HUES6 (cell line): Measurements from ENCODE around the gene TESK1.

Experiments used
- H3K27ac ChIP-seq: 2 replicates; pipeline ENCODE4 v1.7.0; 2013; ENCODE audit warnings: low read depth, mild to moderate bottlenecking, low read length, inconsistent platforms
- H3K27me3 ChIP-seq: 2 replicates; pipeline ENCODE4 v1.6.1; 2013; ENCODE audit warnings: low read length; ENCODE audit not compliant: control insufficient read depth, insufficient read depth
- H3K36me3 ChIP-seq: 2 replicates; pipeline ENCODE4 v1.6.1; 2013; ENCODE audit warnings: low read length; ENCODE audit not compliant: control insufficient read depth, insufficient read depth
- H3K4me1 ChIP-seq: 2 replicates; pipeline ENCODE4 v1.6.1; 2013; ENCODE audit warnings: low read length; ENCODE audit not compliant: control insufficient read depth, insufficient read depth
- H3K4me3 ChIP-seq: 2 replicates; pipeline ENCODE4 v1.5.1; 2013; ENCODE audit warnings: low read depth, low read length
- H3K9ac ChIP-seq: one replicate; pipeline ENCODE4 v1.6.1; 2013; ENCODE audit warnings: mild to moderate bottlenecking, low read length
- H3K9me3 ChIP-seq: 2 replicates; pipeline ENCODE4 v1.6.1; 2013; ENCODE audit warnings: low read depth, low read length; ENCODE audit not compliant: control insufficient read depth, insufficient read depth

Gene TESK1, protein sequence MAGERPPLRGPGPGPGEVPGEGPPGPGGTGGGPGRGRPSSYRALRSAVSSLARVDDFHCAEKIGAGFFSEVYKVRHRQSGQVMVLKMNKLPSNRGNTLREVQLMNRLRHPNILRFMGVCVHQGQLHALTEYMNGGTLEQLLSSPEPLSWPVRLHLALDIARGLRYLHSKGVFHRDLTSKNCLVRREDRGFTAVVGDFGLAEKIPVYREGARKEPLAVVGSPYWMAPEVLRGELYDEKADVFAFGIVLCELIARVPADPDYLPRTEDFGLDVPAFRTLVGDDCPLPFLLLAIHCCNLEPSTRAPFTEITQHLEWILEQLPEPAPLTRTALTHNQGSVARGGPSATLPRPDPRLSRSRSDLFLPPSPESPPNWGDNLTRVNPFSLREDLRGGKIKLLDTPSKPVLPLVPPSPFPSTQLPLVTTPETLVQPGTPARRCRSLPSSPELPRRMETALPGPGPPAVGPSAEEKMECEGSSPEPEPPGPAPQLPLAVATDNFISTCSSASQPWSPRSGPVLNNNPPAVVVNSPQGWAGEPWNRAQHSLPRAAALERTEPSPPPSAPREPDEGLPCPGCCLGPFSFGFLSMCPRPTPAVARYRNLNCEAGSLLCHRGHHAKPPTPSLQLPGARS

GRCh38 chr9:35604578-35605350 is at the start of gene TESK1:
Gene TESK1 (plus strand): TSS chr9:35605262. CDS start chr9:35605620, 358 bp downstream.
- no peaks in the 10 kb centered on the region for H3K27me3 ChIP-seq
- H3K36me3 ChIP-seq: peaks cover 21% of the 10 kb centered on the region
- H3K4me1 ChIP-seq: peaks cover 15% of the 10 kb centered on the region
- H3K9ac ChIP-seq: peak within 1 kb of the TSS; percentile 51
- H3K9me3 ChIP-seq: no peaks in the 10 kb centered on the region
- H3K4me3 ChIP-seq: peak within 1 kb of the TSS; percentile 77
- no peak within 1 kb of the TSS for H3K27ac ChIP-seq

DNA sequence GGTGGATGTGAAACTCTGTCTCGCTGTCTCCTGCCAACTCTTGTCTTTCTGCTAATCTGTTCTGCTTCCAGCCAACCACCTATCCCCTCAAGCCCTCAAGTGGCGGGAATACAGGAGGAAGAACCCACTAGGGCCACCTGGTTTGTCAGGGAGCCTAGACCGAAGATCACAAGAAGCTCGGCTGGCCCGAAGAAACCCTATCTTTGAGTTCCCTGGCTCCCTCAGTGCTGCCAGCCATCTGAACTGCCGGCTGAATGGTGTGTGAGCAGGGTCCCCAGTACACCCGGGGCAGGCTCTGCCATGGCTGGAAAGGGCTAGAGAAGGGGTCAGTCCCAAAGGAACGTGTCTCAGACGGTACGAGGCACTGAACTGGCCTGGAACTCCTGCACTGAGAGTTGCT is 49.2 kb upstream of the TESK1 start:
- H3K27me3 ChIP-seq: no peaks in the 10 kb centered on the region
- no peaks in the 10 kb centered on the region for H3K9me3 ChIP-seq
- H3K4me1 ChIP-seq: peaks cover 3% of the 10 kb centered on the region
- no peak overlapping the region for H3K27ac ChIP-seq
- no peak overlapping the region for H3K4me3 ChIP-seq
- no peak overlapping the region for H3K9ac ChIP-seq
- H3K36me3 ChIP-seq: peaks cover 9% of the 10 kb centered on the region; the same call in 1 of the 2 replicates

DNA sequence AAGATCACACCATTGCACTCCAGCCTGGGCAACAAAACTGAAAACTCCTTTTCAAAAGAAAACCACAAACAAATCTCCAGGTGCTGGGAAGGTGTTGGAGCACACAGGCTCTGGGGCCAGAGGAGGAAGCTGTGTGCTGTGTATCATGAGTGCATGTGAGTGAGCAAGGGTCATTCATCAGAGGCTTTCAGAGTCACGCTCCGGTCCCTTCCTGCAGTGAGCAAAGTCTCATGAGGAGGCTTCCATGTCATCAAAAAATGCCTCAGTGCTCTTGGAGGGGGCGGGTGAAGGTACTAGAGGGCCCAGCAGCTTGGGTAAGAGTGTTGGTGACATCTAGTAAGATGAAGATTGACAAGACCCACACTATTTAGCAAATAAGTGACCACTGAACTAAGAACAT is 48.3 kb upstream of the TESK1 start:
- peaks cover 3% of the 10 kb centered on the region for H3K4me1 ChIP-seq

GRCh38 chr9:35557320-35557719 is 47.7 kb upstream of the TESK1 start:
- no peak overlapping the region for H3K4me3 ChIP-seq
- H3K27me3 ChIP-seq: no peaks in the 10 kb centered on the region
- peaks cover 14% of the 10 kb centered on the region; the same call in 1 of the 2 replicates for H3K36me3 ChIP-seq
- no peak overlapping the region for H3K27ac ChIP-seq
- no peaks in the 10 kb centered on the region for H3K9me3 ChIP-seq
- no peak overlapping the region for H3K9ac ChIP-seq
- H3K4me1 ChIP-seq: peaks cover 3% of the 10 kb centered on the region

More for the DNA sequence above, 48.3 kb upstream of the TESK1 start:
- no peaks in the 10 kb centered on the region for H3K27me3 ChIP-seq
- H3K4me3 ChIP-seq: no peak overlapping the region
- H3K9me3 ChIP-seq: no peaks in the 10 kb centered on the region
- H3K9ac ChIP-seq: no peak overlapping the region
- no peak overlapping the region for H3K27ac ChIP-seq
- H3K36me3 ChIP-seq: peaks cover 14% of the 10 kb centered on the region; the same call in 1 of the 2 replicates

- H3K9me3 ChIP-seq: no peaks in the 10 kb centered on the region
- H3K9ac ChIP-seq: no peak overlapping the region
- no peak overlapping the region for H3K4me3 ChIP-seq
- peaks cover 17% of the 10 kb centered on the region; the same call in 1 of the 2 replicates for H3K36me3 ChIP-seq
- no peak overlapping the region for H3K27ac ChIP-seq
- peaks cover 3% of the 10 kb centered on the region for H3K4me1 ChIP-seq
- no peaks in the 10 kb centered on the region for H3K27me3 ChIP-seq
Measured at GRCh38 chr9:35558185-35558584, 46.9 kb upstream of the TESK1 start.

- Histone ChIP-seq H3K27ac (no peak overlapping the region), H3K4me3 (no peak overlapping the region), H3K4me1 (peaks cover 7% of the 10 kb centered on the region; the same call in 1 of the 2 replicates), H3K36me3 (peaks cover 17% of the 10 kb centered on the region; the same call in 1 of the 2 replicates), H3K27me3 (no peaks in the 10 kb centered on the region), H3K9ac (no peak overlapping the region), H3K9me3 (no peaks in the 10 kb centered on the region)
Measured at GRCh38 chr9:35559792-35560530, 45.1 kb upstream of the TESK1 start.

DNA sequence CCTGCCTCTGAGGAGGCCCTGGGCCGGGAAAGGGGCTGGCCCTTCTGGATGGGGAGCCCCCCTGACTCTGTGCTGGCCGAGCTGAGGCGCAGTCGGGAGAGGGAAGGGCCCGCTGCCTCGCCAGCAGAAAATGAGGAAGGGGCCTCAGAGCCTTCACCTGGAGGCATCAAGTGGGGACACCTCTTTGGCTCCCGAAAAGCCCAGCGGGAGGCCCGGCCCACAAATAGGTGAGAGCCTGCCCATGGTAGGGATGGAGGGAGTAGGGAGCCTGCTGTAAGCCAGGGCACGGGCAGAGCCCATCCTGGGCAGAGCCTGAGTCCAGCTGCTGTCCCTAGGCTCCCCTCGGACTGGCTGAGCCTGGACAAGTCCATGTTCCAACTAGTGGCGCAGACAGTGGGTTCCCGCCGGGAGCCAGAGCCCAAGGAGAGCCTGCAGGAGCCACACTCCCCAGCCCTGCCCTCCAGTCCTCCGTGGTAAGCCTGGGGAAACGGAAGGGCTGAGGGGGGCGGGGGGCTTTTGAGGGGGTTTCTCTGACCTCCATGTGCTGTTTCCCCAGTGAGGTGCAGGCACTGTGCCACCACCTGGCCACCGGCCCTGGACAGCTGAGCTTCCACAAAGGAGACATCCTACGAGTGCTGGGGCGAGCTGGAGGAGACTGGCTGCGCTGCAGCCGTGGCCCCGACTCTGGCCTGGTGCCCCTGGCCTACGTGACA is 44.3 kb upstream of the TESK1 start:
- Histone ChIP-seq H3K27ac (no peak overlapping the region), H3K27me3 (no peaks in the 10 kb centered on the region), H3K9me3 (no peaks in the 10 kb centered on the region), H3K4me1 (peaks cover 7% of the 10 kb centered on the region; the same call in 1 of the 2 replicates), H3K9ac (no peak overlapping the region), H3K4me3 (no peak overlapping the region), H3K36me3 (peaks cover 10% of the 10 kb centered on the region; the same call in 1 of the 2 replicates)

DNA sequence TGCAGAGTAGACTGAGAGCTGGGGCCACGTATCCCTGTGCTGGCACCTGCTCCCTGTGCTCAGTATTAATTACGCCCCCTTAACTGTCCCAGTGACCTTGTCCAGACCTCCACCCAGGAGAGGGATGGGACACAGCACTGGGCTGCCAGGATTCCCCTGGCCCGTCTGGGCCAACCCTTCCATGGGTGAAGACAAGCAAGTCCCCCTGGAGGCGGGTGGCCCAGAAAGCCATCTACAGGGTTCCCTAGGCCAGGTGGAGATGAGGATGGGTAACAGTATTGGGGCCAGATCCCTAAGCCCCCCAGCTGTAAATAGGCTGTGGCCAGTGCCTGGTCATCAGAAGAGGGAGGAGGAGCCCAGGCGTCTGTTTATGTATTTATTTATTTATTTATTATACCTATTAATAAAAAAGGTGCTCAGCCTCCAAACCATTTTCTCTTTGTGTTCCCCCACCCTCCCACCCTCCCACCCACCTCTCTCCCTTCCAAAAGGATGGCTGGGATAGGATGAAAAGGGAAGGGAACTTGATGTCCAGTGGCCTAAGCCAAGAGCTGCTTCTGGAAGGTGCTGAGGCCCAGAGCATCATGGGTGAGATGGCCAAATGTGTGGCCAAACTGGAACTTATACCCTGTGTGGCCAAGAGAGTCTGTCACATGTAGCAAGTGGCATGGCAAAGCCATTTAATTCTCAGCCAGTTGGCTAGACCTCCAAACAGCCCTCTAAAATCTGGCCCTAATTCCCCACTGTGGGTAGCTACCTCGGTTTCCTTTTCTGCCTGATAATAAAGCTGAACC is 43.4 kb upstream of the TESK1 start:
- no peak overlapping the region for H3K4me3 ChIP-seq
- peaks cover 9% of the 10 kb centered on the region; the same call in 1 of the 2 replicates for H3K36me3 ChIP-seq
- H3K27me3 ChIP-seq: no peaks in the 10 kb centered on the region
- peaks cover 7% of the 10 kb centered on the region; the same call in 1 of the 2 replicates for H3K4me1 ChIP-seq
- no peaks in the 10 kb centered on the region for H3K9me3 ChIP-seq
- no peak overlapping the region for H3K27ac ChIP-seq
- H3K9ac ChIP-seq: no peak overlapping the region

DNA sequence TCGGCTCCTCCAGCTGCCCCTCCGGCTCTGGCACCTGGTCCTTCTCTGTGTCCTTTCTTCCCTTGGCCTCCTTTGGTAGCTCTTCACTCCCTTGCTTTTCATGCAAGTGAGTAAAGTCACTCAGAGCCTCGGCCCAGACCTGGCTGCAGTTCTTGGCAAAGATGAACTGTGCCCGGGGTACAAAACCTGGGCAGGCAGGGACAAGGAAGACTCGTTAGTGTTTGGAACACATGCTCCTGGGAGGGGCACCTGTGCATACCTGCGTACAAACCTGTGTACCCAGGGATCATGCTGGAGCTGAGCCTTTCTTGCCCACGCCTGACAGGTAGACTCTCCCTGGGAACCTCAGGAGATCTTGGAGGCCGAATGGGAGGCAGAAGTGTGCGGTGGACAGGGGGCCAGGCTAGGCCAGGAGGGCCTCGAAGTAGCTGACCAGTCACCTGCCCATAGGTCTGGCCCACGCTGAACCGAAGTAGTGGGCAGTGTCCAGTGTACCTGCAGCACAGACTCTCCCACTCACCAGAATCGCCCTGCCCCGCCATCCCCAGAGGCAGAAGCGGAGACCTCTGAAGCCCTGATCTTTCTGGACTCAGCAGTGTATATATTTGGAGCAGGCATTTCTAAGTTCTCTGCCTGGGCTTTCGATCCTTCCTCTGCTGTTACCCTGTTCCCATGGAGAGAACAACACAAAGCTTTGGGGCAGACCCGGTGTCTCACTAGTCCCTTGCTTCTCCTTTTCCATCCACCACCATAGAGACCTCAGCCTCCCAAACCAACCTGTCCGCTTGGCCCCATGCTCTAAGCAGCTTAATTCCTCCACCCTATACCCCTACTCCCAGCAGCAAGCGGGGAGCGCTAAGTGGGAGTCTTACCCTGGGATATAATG is 41.9 kb upstream of the TESK1 start:
- H3K4me3 ChIP-seq: no peak overlapping the region

More for the DNA sequence above, 41.9 kb upstream of the TESK1 start:
- Histone ChIP-seq H3K4me1 (peaks cover 7% of the 10 kb centered on the region; the same call in 1 of the 2 replicates), H3K9me3 (no peaks in the 10 kb centered on the region), H3K36me3 (peaks cover 9% of the 10 kb centered on the region; the same call in 1 of the 2 replicates), H3K9ac (no peak overlapping the region), H3K27ac (no peak overlapping the region), H3K27me3 (no peaks in the 10 kb centered on the region)
